ENCODE data around the gene EGFL7. TPM values are rescaled to one million over a fixed set of nuclear protein-coding genes. Genes with fewer than 3 reads are reported as not detected.

The EGFL7 gene
- total RNA-seq, 1 donor, result 2.4 TPM

DNA sequence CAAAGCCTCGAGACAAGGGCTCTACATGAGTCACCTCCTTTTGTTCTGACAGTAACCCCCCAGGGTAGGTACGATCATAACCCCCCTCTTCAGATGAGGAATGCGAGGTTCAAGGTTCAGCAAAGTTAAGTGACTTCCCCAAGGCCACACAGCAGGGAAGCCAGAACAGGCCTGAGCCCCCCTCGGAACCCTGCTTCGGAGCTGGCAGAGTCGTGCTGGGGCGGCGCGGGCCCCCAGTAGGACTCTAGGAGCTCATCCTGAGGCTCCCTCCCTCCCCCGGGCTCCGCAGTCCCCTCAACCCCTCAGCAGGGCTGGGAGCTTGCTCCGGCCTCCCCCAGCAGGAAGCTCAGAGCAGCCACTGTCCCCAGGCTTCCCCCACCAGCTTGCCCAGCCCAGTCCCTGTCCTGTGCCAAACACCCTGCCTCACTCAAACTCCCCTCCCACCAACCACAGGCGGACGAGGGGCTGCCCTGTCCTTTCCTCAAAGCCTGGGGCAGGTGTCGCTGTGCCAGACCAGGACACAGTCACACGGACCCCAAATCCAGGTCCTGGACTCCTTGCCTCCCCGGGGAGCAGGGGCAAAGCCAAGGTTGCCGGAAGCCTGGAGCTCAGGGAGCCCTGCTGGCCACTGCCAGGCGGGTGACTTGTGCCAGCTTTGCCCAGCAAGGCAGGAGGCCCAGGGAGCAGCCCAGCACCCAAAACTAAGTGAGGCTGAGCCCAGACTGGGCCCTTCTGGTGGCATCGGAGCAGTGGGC, 19.4 kb downstream of the EGFL7 start:
- no peak overlapping the region for H3K4me3 ChIP-seq (ENCODE audit: low read depth, low read length)
- no peak for DNase-seq (ENCODE audit: low read depth)
- TF ChIP-seq, protein P1, sequence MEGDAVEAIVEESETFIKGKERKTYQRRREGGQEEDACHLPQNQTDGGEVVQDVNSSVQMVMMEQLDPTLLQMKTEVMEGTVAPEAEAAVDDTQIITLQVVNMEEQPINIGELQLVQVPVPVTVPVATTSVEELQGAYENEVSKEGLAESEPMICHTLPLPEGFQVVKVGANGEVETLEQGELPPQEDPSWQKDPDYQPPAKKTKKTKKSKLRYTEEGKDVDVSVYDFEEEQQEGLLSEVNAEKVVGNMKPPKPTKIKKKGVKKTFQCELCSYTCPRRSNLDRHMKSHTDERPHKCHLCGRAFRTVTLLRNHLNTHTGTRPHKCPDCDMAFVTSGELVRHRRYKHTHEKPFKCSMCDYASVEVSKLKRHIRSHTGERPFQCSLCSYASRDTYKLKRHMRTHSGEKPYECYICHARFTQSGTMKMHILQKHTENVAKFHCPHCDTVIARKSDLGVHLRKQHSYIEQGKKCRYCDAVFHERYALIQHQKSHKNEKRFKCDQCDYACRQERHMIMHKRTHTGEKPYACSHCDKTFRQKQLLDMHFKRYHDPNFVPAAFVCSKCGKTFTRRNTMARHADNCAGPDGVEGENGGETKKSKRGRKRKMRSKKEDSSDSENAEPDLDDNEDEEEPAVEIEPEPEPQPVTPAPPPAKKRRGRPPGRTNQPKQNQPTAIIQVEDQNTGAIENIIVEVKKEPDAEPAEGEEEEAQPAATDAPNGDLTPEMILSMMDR (IDR thresholded peaks at IDR 0.05; ENCODE audit: insufficient read depth, low read length), result no peak

- no peak for DNase-seq (ENCODE audit: low read depth)
- H3K4me3 ChIP-seq (ENCODE audit: low read depth, low read length), result no peak overlapping the region
- TF ChIP-seq, protein P1 (IDR thresholded peaks at IDR 0.05; ENCODE audit: insufficient read depth, low read length), result no peak
These were observed 20.0 kb downstream of the EGFL7 start for GRCh38 chr9:136682710-136683109.

DNA sequence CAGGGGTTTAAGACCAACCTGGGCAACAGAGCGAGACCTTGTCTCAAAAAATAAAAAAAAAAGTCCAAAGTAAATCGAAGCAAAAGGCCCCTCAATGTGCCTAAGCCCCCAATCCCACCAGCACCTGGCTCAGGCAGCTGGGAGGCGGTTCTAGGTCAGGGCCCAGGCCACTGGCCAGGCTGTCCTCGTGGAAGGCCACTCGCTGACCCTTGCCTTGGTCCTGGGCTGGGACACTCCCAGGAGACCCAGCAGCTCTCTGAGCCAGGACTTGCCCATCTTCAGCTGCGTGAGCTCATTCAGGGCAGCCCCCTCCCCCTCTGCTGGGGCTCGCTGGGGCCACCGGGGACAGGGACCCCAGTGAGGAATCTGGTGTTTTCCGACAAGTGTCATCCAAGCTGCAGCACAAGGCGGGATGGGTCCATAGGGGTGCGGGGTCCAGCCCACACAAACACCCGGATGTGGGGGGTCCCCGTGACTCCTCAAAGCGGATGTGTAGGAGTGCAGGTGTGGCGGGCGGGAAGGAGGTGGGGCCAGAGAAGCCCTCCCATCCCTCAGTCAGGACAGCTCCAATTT, 20.5 kb downstream of the EGFL7 start:
- H3K4me3 ChIP-seq (ENCODE audit: low read depth, low read length), result no peak overlapping the region
- TF ChIP-seq, protein P1 (IDR thresholded peaks at IDR 0.05; ENCODE audit: insufficient read depth, low read length), result no peak
- DNase-seq (ENCODE audit: low read depth), result no peak

DNA sequence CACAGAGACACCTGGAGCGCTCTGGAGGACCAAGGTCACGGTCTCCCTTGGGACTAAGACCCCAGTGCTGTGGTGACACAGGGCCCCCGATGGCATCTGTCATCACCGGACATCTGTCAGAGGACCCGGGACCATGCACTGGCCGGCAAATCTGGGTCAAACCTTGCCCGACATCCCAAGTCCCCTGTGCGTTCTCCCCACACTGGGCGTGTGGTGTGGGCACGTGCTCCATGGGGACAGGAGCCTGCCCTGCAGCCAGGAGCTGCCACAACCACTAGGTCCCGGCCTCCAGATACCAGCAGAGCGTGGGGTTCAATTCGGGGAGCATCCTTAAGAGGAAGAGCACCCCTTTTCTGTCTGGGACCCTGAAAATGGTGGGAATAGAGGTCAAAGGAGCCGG, 21.0 kb downstream of the EGFL7 start:
- no peak overlapping the region for H3K4me3 ChIP-seq (ENCODE audit: low read depth, low read length)
- no peak for DNase-seq (ENCODE audit: low read depth)
- TF ChIP-seq, protein P1 (IDR thresholded peaks at IDR 0.05; ENCODE audit: insufficient read depth, low read length), result no peak

DNA sequence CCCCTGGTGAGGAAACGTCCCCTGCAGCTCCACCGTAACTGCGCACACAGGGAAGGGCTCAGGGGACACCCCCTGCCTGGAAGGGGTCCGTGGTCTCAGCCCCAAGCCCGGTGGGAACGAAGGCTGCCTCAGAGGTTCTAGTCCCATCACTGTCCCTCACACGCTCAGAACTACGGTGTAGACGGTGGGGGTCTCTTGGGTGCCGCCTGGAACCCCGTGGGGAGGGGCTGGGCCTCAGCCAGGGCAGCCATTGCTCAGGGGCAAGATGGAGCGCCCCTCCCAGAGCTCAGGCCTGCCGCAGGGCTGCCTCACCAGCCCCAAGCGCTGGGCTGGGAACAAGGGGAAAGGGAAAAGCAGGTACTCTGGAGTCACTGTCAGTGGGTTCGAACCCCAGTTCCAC, 21.6 kb downstream of the EGFL7 start:
- no peak for DNase-seq (ENCODE audit: low read depth)
- TF ChIP-seq, protein P1 (IDR thresholded peaks at IDR 0.05; ENCODE audit: insufficient read depth, low read length), result no peak
- no peak overlapping the region for H3K4me3 ChIP-seq (ENCODE audit: low read depth, low read length)

- H3K4me3 ChIP-seq (ENCODE audit: low read depth, low read length), result no peak overlapping the region
- TF ChIP-seq, protein P1 (IDR thresholded peaks at IDR 0.05; ENCODE audit: insufficient read depth, low read length), result no peak
- no peak for DNase-seq (ENCODE audit: low read depth)
These were observed 22.1 kb downstream of the EGFL7 start for GRCh38 chr9:136684799-136685198.
